ENCODE results near the gene ZNF593OS.

Gene ZNF593OS

DNA sequence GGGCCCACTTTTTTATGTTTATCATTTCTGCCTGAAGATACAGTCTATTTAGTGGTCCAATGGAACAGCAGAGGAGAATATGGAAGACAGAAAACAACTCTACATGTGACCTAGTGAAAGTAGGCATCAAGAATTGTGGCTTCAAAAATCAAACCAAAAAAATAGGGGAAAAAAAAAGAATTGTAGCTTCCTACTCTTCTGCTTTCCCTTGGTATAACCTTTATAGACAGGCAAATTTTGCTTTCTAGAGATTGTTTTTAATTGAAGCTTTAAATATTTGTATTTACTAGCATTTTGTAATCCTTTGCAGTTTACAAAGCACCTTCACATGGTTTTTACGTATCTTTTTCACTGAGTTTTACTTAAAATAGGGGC is 45.7 kb downstream of the ZNF593OS start:
- DNase-seq, result no peak

DNA sequence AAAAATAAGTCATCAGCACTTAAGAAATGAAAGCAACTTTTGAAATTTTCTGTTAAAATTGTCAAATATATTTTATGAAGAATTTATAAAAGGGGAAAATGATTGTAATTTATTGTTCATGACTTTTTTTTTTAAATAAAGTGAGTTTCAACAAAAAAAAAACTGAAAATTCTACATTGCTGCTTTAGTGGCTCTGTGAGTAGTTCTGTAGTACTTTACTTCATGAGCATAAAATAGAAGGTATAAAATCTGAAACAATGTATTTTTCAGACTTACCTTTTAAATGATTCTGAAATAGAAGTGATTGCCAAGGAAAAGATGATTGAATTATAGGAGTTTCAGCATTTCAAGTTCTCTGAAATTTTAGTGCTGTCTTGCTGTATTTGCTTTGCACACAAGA is 46.2 kb downstream of the ZNF593OS start:
- DNase-seq, result no peak

DNA sequence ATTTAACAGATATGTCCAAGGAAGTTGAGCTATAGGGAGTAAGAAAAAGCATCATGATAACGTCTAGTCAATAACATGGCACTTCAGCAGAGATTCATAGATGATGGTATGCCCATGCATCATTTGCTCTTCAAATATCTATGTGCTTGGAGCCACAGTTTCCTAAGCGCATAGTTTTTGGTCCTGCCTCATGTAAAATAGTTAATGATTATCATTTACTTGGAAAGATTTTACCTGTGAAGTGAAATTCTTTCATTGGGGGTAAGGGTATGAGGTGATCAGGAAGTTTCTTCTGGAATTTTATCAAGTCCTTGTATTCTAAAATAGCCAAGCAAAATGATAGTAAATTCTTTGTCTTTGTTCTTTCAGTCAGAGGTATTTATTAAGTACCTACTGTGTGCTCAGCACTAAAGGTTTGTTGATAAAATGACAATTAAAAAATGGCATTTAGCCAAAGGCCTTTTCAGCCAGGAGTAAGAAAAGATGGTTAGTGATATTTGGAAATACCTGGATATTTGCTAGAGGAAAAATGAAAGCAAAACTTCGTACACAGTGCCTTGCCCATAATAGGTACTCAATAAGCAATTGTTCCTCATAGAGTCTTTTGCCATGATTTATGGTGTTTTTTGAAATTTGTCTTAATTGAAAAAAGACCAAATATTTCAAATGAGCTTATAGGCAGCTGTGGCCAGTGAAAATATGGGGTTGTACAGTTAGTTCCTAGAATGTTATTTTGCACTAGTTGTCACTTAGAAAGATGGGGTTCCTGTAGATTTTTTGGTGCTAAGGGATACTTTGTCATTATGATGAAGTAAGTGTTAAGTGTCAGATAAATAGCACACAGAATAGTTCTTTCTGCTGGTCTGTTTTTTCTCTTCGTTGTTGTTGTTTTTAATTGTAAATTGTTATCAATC is 47.0 kb downstream of the ZNF593OS start:
- DNase-seq, result no peak

DNA sequence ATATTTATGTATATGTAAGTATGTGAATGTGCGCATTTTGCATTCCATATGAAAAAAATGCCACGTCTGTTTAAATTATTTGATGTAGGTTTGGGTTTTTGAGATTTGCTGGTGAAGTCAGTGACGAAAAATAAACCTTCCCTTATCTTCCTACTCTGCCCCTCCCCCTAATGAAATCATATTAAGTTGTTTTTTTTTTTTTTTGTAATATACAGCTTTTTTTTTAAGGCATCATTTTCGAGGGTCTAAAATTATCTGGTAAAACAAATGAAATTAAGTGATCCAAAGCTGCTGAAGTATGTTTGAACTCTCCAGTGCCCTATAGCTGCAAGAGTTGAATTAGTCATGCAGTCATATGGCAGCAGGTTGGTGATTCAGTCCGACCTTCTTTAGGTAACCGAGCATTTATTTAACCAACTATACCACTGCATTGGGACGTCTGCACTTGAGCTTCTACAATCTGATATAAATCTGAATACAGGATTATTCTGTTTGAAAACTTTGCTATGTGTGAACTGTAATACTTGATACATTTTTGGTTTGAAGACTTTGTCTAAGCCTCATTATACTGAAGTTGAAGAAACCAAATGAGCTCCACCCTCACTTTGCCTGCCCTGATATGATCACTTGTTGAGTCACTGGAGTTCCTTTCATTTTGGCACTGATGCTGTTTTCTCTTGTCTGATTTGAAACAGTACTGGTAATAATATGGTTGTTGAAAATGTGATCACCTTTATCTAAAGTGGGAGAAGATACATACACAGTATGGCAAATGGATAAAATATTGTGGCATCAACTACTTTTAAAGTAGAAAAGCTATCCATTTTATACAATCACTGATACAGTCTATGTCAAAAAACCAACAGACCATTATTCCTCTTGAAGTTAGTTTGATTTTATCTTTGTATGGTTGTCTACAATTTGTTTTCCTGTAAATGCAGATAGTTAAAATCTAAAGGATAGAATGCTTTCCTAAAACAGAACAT is 48.4 kb downstream of the ZNF593OS start:
- peak; percentile 20 to 28 for DNase-seq

DNA sequence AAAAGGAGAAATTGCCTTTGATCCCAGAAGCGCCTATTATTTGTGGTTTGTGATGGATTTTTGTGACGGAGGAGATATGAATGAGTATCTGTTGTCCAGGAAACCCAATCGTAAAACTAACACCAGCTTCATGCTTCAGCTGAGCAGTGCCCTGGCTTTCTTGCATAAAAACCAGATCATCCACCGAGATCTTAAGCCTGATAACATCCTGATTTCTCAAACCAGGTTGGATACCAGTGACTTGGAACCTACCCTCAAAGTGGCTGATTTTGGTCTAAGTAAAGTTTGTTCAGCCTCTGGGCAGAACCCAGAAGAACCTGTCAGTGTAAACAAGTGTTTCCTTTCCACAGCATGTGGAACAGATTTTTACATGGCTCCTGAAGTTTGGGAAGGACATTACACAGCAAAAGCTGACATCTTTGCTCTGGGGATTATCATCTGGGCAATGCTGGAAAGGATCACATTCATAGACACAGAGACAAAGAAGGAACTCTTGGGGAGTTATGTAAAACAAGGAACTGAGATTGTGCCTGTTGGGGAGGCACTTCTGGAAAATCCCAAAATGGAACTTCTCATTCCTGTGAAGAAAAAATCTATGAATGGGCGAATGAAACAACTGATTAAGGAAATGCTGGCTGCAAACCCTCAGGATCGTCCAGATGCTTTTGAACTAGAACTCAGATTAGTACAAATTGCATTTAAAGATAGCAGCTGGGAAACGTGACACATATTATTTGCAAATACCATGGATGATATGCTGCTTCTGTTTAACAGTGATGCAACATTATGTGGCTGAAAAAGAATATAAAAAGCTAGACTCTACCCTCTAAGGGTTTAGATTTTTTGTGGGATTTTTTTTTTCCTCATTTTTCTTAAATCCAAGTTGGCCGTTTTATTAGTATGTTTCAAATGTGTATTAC is 49.5 kb downstream of the ZNF593OS start:
- DNase-seq, result peak; percentile 48 to 58

DNA sequence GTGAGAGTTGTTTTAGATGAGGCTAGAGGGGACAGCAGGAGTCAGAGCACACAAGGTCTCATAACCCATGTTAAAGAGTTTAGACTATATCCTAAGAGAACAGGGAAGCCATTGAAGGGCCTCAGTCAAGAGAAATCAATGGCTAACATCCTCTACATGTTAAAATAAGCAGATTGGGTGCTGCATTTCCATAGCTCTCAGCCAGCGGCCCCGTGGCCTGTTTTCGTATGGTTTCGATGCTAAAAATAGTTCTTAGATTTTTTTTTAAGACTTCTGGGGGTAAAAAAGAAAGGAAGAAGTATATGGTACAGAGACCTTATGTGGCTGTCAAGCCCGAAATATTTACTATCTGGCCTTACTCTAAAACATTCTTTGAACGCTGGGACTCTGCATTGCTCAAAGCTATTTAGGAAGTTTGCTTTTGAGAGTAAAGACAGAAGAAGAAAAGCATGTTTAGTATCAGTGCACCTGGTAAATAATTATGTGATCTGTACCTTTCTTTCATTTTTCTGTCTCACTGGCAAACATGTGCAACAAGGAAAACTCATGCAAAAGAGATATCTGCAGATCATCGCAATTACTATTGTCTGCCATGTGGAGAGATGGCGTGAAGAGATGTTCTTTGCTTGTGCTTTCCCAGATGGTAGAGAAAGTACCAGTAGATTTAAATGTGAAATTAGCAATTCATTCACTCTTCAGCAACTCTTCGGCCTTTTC is 51.6 kb downstream of the ZNF593OS start:
- DNase-seq, result no peak
